Liver (tissue), 9 donors: ENCODE data around the gene NR5A1. TPM values are rescaled to one million over a fixed set of nuclear protein-coding genes. Genes with fewer than 3 reads are reported as not detected.

ENCODE experiments used
- DNase-seq: peaks from one replicate; pipeline ENCODE4 v3.0.0-alpha.2; 2017; ENCODE audit warnings: low spot score
- H3K27ac ChIP-seq, 2 donors: one replicate each; pipeline ENCODE4 v1.7.0; 2013; ENCODE audit warnings: inconsistent platforms in 2 of 2, low read length in 2 of 2, control low read depth in 1 of 2, low read depth in 1 of 2, mild to moderate bottlenecking in 1 of 2
- H3K27me3 ChIP-seq, 4 donors: one replicate each; pipeline versions ENCODE4 v1.6.1 to v1.7.0; 2013; ENCODE audit warnings: low read length in 3 of 4, inconsistent platforms in 1 of 4, mild to moderate bottlenecking in 1 of 4, moderate library complexity in 1 of 4; ENCODE audit not compliant: control insufficient read depth in 4 of 4, insufficient read depth in 4 of 4
- H3K36me3 ChIP-seq, 4 donors: one replicate each; pipeline versions ENCODE4 v1.6.1 to v1.7.0; 2013; ENCODE audit warnings: low read length in 3 of 4, mild to moderate bottlenecking in 3 of 4, low read depth in 1 of 4, moderate library complexity in 1 of 4; ENCODE audit not compliant: control insufficient read depth in 4 of 4, insufficient read depth in 3 of 4
- H3K4me1 ChIP-seq, 4 donors: one replicate each; pipeline versions ENCODE4 v1.6.1 to v1.7.0; 2013; ENCODE audit warnings: low read length in 3 of 4, mild to moderate bottlenecking in 3 of 4, moderate library complexity in 1 of 4; ENCODE audit not compliant: control insufficient read depth in 4 of 4, insufficient read depth in 4 of 4
- H3K4me3 ChIP-seq, 3 donors: one replicate each; pipeline versions ENCODE4 v1.6.1 to v1.7.0; 2013; ENCODE audit warnings: low read length in 3 of 3, control low read depth in 1 of 3, low read depth in 1 of 3, mild to moderate bottlenecking in 1 of 3
- H3K9ac ChIP-seq, 2 donors: one replicate each; pipeline ENCODE4 v1.7.0; 2013; ENCODE audit warnings: low read length in 2 of 2, mild to moderate bottlenecking in 2 of 2, moderate library complexity in 2 of 2, control low read depth in 1 of 2, low read depth in 1 of 2
- H3K9me3 ChIP-seq, 4 donors: one replicate each; pipeline versions ENCODE4 v1.6.1 to v1.7.0; 2013; ENCODE audit warnings: low read length in 3 of 4; ENCODE audit not compliant: control insufficient read depth in 4 of 4
- EGR1 ChIP-seq, 2 donors: IDR thresholded peaks; 2 replicates each; pipeline ENCODE4 v1.6.1; 2016 to 2018; ENCODE audit warnings: antibody characterized with exemption in 2 of 2, low read depth in 2 of 2
- FOXA1 ChIP-seq: IDR thresholded peaks from 2 replicates; pipeline ENCODE4 v1.6.1; 2016; ENCODE audit warnings: antibody characterized with exemption
- FOXA2 ChIP-seq: IDR thresholded peaks from 2 replicates; pipeline ENCODE4 v1.6.1; 2016; ENCODE audit warnings: antibody characterized with exemption
- GABPA ChIP-seq, 2 donors: IDR thresholded peaks in 1 of 2; conservative IDR thresholded peaks in 1 of 2; 2 replicates each; pipeline ENCODE4 v1.6.1; 2016; ENCODE audit warnings: antibody characterized with exemption in 2 of 2, mild to moderate bottlenecking in 1 of 2, moderate library complexity in 1 of 2
- HNF4A ChIP-seq, 2 donors: conservative IDR thresholded peaks; 2 replicates each; pipeline ENCODE4 v1.6.1; 2016; ENCODE audit warnings: antibody characterized with exemption in 2 of 2, mild to moderate bottlenecking in 2 of 2
- HNF4G ChIP-seq: IDR thresholded peaks from 2 replicates; pipeline ENCODE4 v1.6.1; 2016; ENCODE audit warnings: antibody characterized with exemption
- RXRA ChIP-seq, 2 donors: IDR thresholded peaks; 2 replicates each; pipeline ENCODE4 v1.6.1; 2017 to 2018; ENCODE audit warnings: antibody characterized with exemption in 2 of 2, mild to moderate bottlenecking in 1 of 2
- SP1 ChIP-seq: IDR thresholded peaks from 2 replicates; pipeline ENCODE4 v1.6.1; 2018; ENCODE audit warnings: antibody characterized with exemption, mild to moderate bottlenecking
- TAF1 ChIP-seq: conservative IDR thresholded peaks from 2 replicates; pipeline ENCODE4 v1.6.1; 2016; ENCODE audit warnings: antibody characterized with exemption, mild to moderate bottlenecking
- YY1 ChIP-seq: IDR thresholded peaks from 2 replicates; pipeline ENCODE4 v1.6.1; 2016; ENCODE audit warnings: antibody characterized with exemption, mild to moderate bottlenecking
- WGBS: extraction: QIAGEN DNeasy Blood & Tissue Kit; methylation state at CpG from one replicate; pipeline ENCODE4 v1.1.7; 2013; 5-methylcytosine and 5-hydroxymethylcytosine counted together
- polyA plus RNA-seq, 2 donors: library from polyadenylated mRNA; stranded (reverse) in 1 of 2; unstranded in 1 of 2; fragments of 200-250 nt in 1 of 2; fragments of >200 nt in 1 of 2; fragmentation: Nextera tagmentation in 1 of 2; extraction: Ambion mirVana in 1 of 2; gene quantifications; one replicate each; pipeline versions ENCODE4 v1.2.1 to v1.2.3, GENCODE V29; 2013 to 2015
- total RNA-seq, 2 donors: library from RNA; depleted of rRNA; stranded (reverse); fragments of >200 nt; gene quantifications; one replicate each; pipeline ENCODE4 v1.2.3, GENCODE V29; 2014
- TF ChIP-seq, protein P1 (sequence below): fragments of 150-350 bp; IDR thresholded peaks from 2 replicates; pipeline ENCODE4 v1.5.1; 2017; ENCODE audit warnings: improper control_type of control experiment, low read depth, low read length; ENCODE audit not compliant: missing input control
- TF ChIP-seq, protein P2 (sequence below): IDR thresholded peaks from 2 replicates; pipeline ENCODE4 v1.6.1; 2016; ENCODE audit warnings: antibody characterized with exemption, mild to moderate bottlenecking
- TF ChIP-seq, protein P3 (sequence below): IDR thresholded peaks from 2 replicates; pipeline ENCODE4 v1.6.1; 2016; ENCODE audit warnings: antibody characterized with exemption
- TF ChIP-seq, protein P4 (sequence below): IDR thresholded peaks from 2 replicates; pipeline ENCODE4 v1.6.1; 2016; ENCODE audit warnings: antibody characterized with exemption
- TF ChIP-seq, protein P5 (sequence below): IDR thresholded peaks from 2 replicates; pipeline ENCODE4 v1.6.1; 2016; ENCODE audit warnings: antibody characterized with exemption
- donor health status: healthy.
- donor health status: healthy.
- donor health status: healthy.
- donor health status: healthy.
- donor health status: healthy.

The NR5A1 gene
- total and polyA plus RNA-seq, 4 donors, result not detected

DNA sequence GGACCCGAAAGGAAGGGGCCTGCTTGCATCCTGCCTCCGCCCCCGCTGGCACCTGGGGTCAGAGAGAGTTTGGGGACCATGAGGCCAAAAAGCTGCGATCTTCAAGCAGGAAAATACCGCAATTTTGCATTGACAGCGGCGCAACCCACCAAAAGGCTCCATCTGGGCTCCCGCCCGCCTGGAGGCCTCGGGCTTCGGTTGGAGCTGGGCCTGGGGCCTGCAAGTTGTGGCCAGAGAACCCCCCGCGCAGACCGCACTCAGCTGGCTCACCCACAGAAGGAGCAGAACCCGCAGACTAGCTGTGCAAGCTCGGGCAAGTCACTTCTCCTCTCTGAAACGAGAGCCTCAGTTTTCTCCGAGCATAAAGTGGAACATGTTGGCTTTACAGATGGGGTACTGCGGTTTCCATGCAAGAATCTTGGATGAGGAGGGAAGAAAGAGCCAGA, 1.3 kb downstream of the NR5A1 start:
- Histone ChIP-seq H3K4me1 (peaks cover 9 to 18% (median 13%) of the 10 kb centered on the region in 4 donors), H3K27ac (no peak overlapping the region), H3K9me3 (no peaks in the 10 kb centered on the region), H3K4me3 (no peak overlapping the region), H3K27me3 (peaks cover 0 to 15% (median 8%) of the 10 kb centered on the region in 4 donors), H3K36me3 (no peaks in the 10 kb centered on the region), H3K9ac (no peak overlapping the region)
- 87% methylated on average over 19 of the region's 19 CpGs for WGBS
- no peak for DNase-seq
- TF ChIP-seq, protein P1, sequence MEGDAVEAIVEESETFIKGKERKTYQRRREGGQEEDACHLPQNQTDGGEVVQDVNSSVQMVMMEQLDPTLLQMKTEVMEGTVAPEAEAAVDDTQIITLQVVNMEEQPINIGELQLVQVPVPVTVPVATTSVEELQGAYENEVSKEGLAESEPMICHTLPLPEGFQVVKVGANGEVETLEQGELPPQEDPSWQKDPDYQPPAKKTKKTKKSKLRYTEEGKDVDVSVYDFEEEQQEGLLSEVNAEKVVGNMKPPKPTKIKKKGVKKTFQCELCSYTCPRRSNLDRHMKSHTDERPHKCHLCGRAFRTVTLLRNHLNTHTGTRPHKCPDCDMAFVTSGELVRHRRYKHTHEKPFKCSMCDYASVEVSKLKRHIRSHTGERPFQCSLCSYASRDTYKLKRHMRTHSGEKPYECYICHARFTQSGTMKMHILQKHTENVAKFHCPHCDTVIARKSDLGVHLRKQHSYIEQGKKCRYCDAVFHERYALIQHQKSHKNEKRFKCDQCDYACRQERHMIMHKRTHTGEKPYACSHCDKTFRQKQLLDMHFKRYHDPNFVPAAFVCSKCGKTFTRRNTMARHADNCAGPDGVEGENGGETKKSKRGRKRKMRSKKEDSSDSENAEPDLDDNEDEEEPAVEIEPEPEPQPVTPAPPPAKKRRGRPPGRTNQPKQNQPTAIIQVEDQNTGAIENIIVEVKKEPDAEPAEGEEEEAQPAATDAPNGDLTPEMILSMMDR, result no peak
- TF ChIP-seq GABPA (IDR thresholded peaks at IDR 0.05 in 1 of 2, conservative IDR thresholded peaks at IDR 0.05 in 1 of 2) (no peak), SP1 (no peak), HNF4G (no peak), FOXA2 (no peak), YY1 (no peak), RXRA (IDR thresholded peaks at IDR 0.05) (no peak), HNF4A (conservative IDR thresholded peaks at IDR 0.05) (no peak), FOXA1 (no peak), TAF1 (no peak), EGR1 (IDR thresholded peaks at IDR 0.05; ENCODE audit: low read depth in 2 of 2) (no peak)
- TF ChIP-seq, protein P2, sequence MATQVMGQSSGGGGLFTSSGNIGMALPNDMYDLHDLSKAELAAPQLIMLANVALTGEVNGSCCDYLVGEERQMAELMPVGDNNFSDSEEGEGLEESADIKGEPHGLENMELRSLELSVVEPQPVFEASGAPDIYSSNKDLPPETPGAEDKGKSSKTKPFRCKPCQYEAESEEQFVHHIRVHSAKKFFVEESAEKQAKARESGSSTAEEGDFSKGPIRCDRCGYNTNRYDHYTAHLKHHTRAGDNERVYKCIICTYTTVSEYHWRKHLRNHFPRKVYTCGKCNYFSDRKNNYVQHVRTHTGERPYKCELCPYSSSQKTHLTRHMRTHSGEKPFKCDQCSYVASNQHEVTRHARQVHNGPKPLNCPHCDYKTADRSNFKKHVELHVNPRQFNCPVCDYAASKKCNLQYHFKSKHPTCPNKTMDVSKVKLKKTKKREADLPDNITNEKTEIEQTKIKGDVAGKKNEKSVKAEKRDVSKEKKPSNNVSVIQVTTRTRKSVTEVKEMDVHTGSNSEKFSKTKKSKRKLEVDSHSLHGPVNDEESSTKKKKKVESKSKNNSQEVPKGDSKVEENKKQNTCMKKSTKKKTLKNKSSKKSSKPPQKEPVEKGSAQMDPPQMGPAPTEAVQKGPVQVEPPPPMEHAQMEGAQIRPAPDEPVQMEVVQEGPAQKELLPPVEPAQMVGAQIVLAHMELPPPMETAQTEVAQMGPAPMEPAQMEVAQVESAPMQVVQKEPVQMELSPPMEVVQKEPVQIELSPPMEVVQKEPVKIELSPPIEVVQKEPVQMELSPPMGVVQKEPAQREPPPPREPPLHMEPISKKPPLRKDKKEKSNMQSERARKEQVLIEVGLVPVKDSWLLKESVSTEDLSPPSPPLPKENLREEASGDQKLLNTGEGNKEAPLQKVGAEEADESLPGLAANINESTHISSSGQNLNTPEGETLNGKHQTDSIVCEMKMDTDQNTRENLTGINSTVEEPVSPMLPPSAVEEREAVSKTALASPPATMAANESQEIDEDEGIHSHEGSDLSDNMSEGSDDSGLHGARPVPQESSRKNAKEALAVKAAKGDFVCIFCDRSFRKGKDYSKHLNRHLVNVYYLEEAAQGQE, result no peak
- TF ChIP-seq, protein P3, sequence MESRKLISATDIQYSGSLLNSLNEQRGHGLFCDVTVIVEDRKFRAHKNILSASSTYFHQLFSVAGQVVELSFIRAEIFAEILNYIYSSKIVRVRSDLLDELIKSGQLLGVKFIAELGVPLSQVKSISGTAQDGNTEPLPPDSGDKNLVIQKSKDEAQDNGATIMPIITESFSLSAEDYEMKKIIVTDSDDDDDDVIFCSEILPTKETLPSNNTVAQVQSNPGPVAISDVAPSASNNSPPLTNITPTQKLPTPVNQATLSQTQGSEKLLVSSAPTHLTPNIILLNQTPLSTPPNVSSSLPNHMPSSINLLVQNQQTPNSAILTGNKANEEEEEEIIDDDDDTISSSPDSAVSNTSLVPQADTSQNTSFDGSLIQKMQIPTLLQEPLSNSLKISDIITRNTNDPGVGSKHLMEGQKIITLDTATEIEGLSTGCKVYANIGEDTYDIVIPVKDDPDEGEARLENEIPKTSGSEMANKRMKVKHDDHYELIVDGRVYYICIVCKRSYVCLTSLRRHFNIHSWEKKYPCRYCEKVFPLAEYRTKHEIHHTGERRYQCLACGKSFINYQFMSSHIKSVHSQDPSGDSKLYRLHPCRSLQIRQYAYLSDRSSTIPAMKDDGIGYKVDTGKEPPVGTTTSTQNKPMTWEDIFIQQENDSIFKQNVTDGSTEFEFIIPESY, result no peak
- TF ChIP-seq, protein P4, sequence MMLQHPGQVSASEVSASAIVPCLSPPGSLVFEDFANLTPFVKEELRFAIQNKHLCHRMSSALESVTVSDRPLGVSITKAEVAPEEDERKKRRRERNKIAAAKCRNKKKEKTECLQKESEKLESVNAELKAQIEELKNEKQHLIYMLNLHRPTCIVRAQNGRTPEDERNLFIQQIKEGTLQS, result no peak
- TF ChIP-seq, protein P5, sequence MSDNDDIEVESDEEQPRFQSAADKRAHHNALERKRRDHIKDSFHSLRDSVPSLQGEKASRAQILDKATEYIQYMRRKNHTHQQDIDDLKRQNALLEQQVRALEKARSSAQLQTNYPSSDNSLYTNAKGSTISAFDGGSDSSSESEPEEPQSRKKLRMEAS, result no peak
